Measurements from ENCODE around the gene TGFBR3.

Gene TGFBR3

GRCh38 chr1:91826248-91826647 is 59.7 kb downstream of the TGFBR3 start:
- DNase-seq (ENCODE audit: low read depth in 2 of 2): no peak

- DNase-seq (ENCODE audit: low read depth in 2 of 2): no peak
Measured at GRCh38 chr1:91821126-91821868, 64.7 kb downstream of the TGFBR3 start.

- no peak for DNase-seq (ENCODE audit: low read depth in 2 of 2)
Measured at GRCh38 chr1:91819038-91819788, 66.7 kb downstream of the TGFBR3 start.

GRCh38 chr1:91818713-91818975 is 67.3 kb downstream of the TGFBR3 start:
- no peak for DNase-seq (ENCODE audit: low read depth in 2 of 2)

GRCh38 chr1:91817211-91817905 is 68.6 kb downstream of the TGFBR3 start:
- no peak for DNase-seq (ENCODE audit: low read depth in 2 of 2)

- no peak for DNase-seq (ENCODE audit: low read depth in 2 of 2)
Measured at GRCh38 chr1:91816031-91816430, 69.9 kb downstream of the TGFBR3 start.

- no peak for DNase-seq (ENCODE audit: low read depth in 2 of 2)
Measured at GRCh38 chr1:91814448-91814847, 71.5 kb downstream of the TGFBR3 start.

GRCh38 chr1:91813813-91814212 is 72.1 kb downstream of the TGFBR3 start:
- DNase-seq (ENCODE audit: low read depth in 2 of 2): no peak

GRCh38 chr1:91811363-91812025 is 74.5 kb downstream of the TGFBR3 start:
- no peak for DNase-seq (ENCODE audit: low read depth in 2 of 2)

- DNase-seq (ENCODE audit: low read depth in 2 of 2): no peak
Measured at GRCh38 chr1:91809317-91809716, 76.6 kb downstream of the TGFBR3 start.

- no peak for DNase-seq (ENCODE audit: low read depth in 2 of 2)
Measured at GRCh38 chr1:91807921-91808620, 77.9 kb downstream of the TGFBR3 start.

GRCh38 chr1:91806769-91807700 is 78.9 kb downstream of the TGFBR3 start:
- DNase-seq (ENCODE audit: low read depth in 2 of 2): no peak

- DNase-seq (ENCODE audit: low read depth in 2 of 2): no peak
Measured at GRCh38 chr1:91806181-91806768, 79.7 kb downstream of the TGFBR3 start.

- DNase-seq (ENCODE audit: low read depth in 2 of 2): peak in 1 of 2 donors; percentile 4
Measured at GRCh38 chr1:91805311-91805801, 80.6 kb downstream of the TGFBR3 start.

- DNase-seq (ENCODE audit: low read depth in 2 of 2): peak; percentile 48 to 56
Measured at GRCh38 chr1:91804546-91805023, 81.4 kb downstream of the TGFBR3 start.

GRCh38 chr1:91803847-91804545 is 82.0 kb downstream of the TGFBR3 start:
- peak; percentile 29 to 64 for DNase-seq (ENCODE audit: low read depth in 2 of 2)

GRCh38 chr1:91803123-91803522 is 82.8 kb downstream of the TGFBR3 start:
- no peak for DNase-seq (ENCODE audit: low read depth in 2 of 2)

- DNase-seq (ENCODE audit: low read depth in 2 of 2): no peak
Measured at GRCh38 chr1:91801496-91802115, 84.3 kb downstream of the TGFBR3 start.

- no peak for DNase-seq (ENCODE audit: low read depth in 2 of 2)
Measured at GRCh38 chr1:91799863-91800262, 86.1 kb downstream of the TGFBR3 start.
